Measurements from ENCODE around the gene SEBOX.
A peak's percentile ranks its signal among the peaks of the same experiment; 100 is the strongest.

The SEBOX gene

DNA sequence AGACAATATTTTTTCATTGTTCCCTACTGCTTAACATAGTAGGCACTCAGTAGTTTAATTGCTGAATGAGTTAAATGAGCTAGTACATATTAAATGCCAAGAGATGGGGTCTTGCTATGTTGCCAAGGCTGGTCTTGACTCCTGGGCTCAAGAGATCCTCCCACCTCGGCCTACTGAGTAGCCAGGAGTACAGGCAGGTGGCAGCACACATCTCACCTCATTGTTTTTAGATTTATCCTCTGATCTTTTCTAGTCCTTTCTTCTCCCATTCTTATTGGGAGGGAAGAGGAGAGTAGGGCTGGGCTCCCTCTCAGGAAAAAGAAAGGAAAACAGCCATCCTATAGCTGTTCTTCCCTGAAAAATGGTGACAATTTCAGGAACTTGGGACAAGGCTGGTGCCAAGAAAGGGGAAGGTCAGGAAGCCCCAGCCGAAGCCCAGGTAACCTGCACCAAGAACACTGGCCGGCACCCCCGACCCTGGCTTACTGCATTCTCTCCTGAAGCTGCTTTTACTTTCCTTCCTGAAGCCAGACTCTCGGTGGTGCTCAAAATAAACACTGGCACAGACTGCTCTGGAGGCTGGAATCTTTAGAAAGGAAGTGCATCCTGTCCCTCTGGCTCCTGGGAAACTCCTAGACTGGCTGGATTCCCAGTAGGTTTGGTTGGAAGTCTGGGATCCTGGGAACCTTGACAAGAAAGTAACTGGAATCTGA, 26.8 kb downstream of the SEBOX start:
- peak overlapping the region; percentile 41 for H2AK5ac ChIP-seq (ENCODE audit: low read length, severe bottlenecking)
- peak overlapping the region in 1 of 2 experiments; percentile 37 for H3K18ac ChIP-seq (ENCODE audit: low read depth in 1 of 2, low read length in 2 of 2)
- H3K4me3 ChIP-seq (ENCODE audit: insufficient read depth in 1 of 2, low read depth in 1 of 2, low read length in 2 of 2) = no peak overlapping the region
- H3K9ac ChIP-seq (ENCODE audit: low read length) = peak overlapping the region; percentile 33
- peak overlapping the region; percentile 84 for H4K8ac ChIP-seq (ENCODE audit: low read length)
- H3K4ac ChIP-seq (ENCODE audit: low read depth in 1 of 2, low read length in 2 of 2) = peak overlapping the region in 1 of 2 experiments; percentile 68
- peak; percentile 95 for DNase-seq
- H3K27ac ChIP-seq (ENCODE audit: low read length, poor library complexity, severe bottlenecking) = peak overlapping the region; percentile 41
- no peak overlapping the region for H3K23ac ChIP-seq (ENCODE audit: low read length in 2 of 2)
- WGBS = 36% methylated on average over 5 of the region's 5 CpGs
- H2BK5ac ChIP-seq (ENCODE audit: low read depth, low read length, poor library complexity, severe bottlenecking) = no peak overlapping the region
- H2BK120ac ChIP-seq (ENCODE audit: low read depth, low read length) = peak overlapping the region; percentile 15
- no peak overlapping the region for H2BK15ac ChIP-seq (ENCODE audit: low read depth, poor library complexity, severe bottlenecking)
- H3K79me1 ChIP-seq (replicated peaks; ENCODE audit: low read length, poor library complexity, severe bottlenecking) = peaks cover 46% of the 10 kb centered on the region
- H2AFZ ChIP-seq (ENCODE audit: low read depth, low read length) = no peak overlapping the region
- H3K4me2 ChIP-seq (ENCODE audit: low read length, poor library complexity, severe bottlenecking) = no peak overlapping the region
- no peak overlapping the region for H3K14ac ChIP-seq (ENCODE audit: low read length in 2 of 2)
- H3K9me3 ChIP-seq (ENCODE audit: control insufficient read depth, low read length) = no peaks in the 10 kb centered on the region
- H3K27me3 ChIP-seq (ENCODE audit: control insufficient read depth in 1 of 2, insufficient read depth in 1 of 2, low read length in 2 of 2) = no peaks in the 10 kb centered on the region
- peak overlapping the region in 1 of 2 experiments; percentile 15 for H2BK12ac ChIP-seq (ENCODE audit: low read length in 2 of 2)
- peak overlapping the region; percentile 47 for H4K91ac ChIP-seq (ENCODE audit: low read length)
- peaks cover 41 to 44% of the 10 kb centered on the region in 2 experiments for H3K36me3 ChIP-seq (ENCODE audit: control insufficient read depth in 1 of 2, insufficient read depth in 2 of 2, low read depth in 1 of 2, low read length in 2 of 2)
- peaks cover 24% of the 10 kb centered on the region for H3K4me1 ChIP-seq (ENCODE audit: control insufficient read depth, insufficient read depth, low read depth, low read length)

DNA sequence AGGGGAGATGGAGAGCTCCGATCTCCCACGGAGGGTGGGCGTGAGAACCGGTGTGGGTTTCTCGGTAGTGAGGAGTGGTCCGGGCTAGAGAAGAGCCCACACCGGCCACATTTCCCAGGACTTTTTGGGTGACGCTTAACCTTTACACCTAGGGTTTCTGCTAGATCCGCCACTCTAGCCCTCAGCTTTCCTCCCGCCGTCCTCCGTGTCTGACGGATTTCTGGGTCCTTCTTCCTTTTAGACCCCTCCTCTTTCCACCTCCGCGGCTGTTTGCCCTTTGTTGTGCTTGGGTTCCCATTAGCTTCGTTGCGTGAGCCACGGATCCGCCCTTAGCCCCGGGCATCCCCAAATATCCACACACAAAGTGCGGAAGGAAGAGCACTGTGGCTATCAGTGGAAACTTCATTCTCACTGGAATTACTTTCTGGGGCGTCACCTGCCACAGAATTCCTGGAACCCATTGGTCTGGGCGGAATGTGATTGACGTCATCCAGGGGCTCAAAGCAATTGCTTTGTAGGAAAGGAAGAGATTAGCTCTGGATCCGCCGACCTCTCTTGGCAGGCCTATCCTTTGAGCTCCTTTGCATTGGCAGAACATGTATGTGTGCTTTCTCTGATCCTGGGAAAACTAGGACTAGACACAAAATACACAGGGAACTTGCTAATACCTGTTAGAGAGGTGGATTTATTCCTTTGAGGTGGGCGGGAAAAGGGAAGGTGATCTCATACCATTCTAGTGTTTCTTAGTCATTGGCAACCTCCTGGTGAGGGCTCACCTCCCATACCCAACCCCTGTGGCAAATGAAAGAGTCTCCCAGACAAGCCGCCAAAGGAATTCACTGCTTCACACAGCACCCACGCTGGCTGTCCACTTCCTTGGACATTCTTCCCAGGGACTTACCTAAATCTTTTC, 28.8 kb downstream of the SEBOX start:
- Histone ChIP-seq H3K27ac (ENCODE audit: low read length, poor library complexity, severe bottlenecking) (peak overlapping the region; percentile 96), H3K4me1 (ENCODE audit: control insufficient read depth, insufficient read depth, low read depth, low read length) (peaks cover 26% of the 10 kb centered on the region), H2AFZ (ENCODE audit: low read depth, low read length) (peak overlapping the region; percentile 93), H3K9me3 (ENCODE audit: control insufficient read depth, low read length) (no peaks in the 10 kb centered on the region), H3K79me1 (replicated peaks; ENCODE audit: low read length, poor library complexity, severe bottlenecking) (peaks cover 46% of the 10 kb centered on the region), H3K27me3 (ENCODE audit: control insufficient read depth in 1 of 2, insufficient read depth in 1 of 2, low read length in 2 of 2) (no peaks in the 10 kb centered on the region), H2BK5ac (ENCODE audit: low read depth, low read length, poor library complexity, severe bottlenecking) (peak overlapping the region; percentile 83), H4K91ac (ENCODE audit: low read length) (peak overlapping the region; percentile 73), H4K8ac (ENCODE audit: low read length) (peak overlapping the region; percentile 66), H3K9ac (ENCODE audit: low read length) (peak overlapping the region; percentile 99), H2AK5ac (ENCODE audit: low read length, severe bottlenecking) (no peak overlapping the region), H3K4me2 (ENCODE audit: low read length, poor library complexity, severe bottlenecking) (peak overlapping the region; percentile 78), H2BK12ac (ENCODE audit: low read length in 2 of 2) (peak overlapping the region in 1 of 2 experiments; percentile 45), H3K4ac (ENCODE audit: low read depth in 1 of 2, low read length in 2 of 2) (peak overlapping the region; percentile 73 to 90), H3K4me3 (ENCODE audit: insufficient read depth in 1 of 2, low read depth in 1 of 2, low read length in 2 of 2) (peak overlapping the region; percentile 87 to 93), H2BK15ac (ENCODE audit: low read depth, poor library complexity, severe bottlenecking) (peak overlapping the region; percentile 37), H2BK120ac (ENCODE audit: low read depth, low read length) (no peak overlapping the region), H3K36me3 (ENCODE audit: control insufficient read depth in 1 of 2, insufficient read depth in 2 of 2, low read depth in 1 of 2, low read length in 2 of 2) (peaks cover 32 to 33% of the 10 kb centered on the region in 2 experiments), H3K18ac (ENCODE audit: low read depth in 1 of 2, low read length in 2 of 2) (peak overlapping the region; percentile 40 to 90), H3K14ac (ENCODE audit: low read length in 2 of 2) (peak overlapping the region in 1 of 2 experiments; percentile 68), H3K23ac (ENCODE audit: low read length in 2 of 2) (peak overlapping the region in 1 of 2 experiments; percentile 48)
- DNase-seq = peak; percentile 94
- 4% methylated on average over 28 of the region's 29 CpGs for WGBS

DNA sequence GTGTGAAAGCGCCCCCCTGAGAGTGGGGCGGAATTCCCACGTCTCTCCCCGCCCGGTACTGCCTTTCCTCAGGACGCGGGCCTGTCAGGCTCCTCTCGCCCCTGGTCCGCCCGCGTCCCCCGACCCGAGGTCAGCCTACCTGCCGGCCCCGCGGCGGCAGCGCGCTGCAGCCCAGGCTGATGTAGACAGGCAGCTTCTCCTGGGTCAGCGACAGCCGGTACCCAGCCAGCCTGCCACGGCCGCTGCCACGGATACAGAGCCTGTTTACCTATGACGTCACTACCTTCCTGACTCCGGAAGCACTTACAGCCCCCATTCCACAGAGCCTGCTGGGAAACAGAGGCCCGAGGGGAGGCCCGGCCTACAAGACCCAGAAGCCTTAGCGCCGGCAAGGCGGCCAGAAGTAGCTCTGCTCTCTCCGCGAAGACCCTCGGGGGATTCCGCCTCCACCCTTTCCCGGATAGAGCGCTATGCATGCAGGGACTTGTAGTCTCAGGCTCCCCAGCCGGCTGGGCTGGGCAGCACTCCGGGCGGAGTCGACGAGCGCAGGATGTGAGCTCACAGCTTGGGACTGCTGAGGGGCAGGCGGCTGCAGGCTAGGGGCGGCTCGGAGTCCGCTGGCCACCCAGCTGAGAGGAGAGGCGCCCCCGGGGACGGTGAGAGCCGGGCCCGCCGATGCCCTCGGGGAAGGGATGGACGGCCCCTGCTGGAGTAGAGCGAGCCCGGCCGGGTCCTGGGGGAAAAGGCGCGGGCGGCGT, 29.6 kb downstream of the SEBOX start, which contains the start of the genes IFT20 and TNFAIP1:
IFT20 (minus strand) TSS at position 272 of the 758 bp plus-strand sequence. CDS start 3,487 bp downstream, outside the sequence.
TNFAIP1 (plus strand) TSS at position 561 of the 758 bp plus-strand sequence. CDS start 3,761 bp downstream, outside the sequence.
- peaks cover 26% of the 10 kb centered on the region for H3K4me1 ChIP-seq (ENCODE audit: control insufficient read depth, insufficient read depth, low read depth, low read length)
- H3K9ac ChIP-seq (ENCODE audit: low read length) = peak within 1 kb of the TSS; percentile 99
- no peak within 1 kb of the TSS for H2BK120ac ChIP-seq (ENCODE audit: low read depth, low read length)
- peak within 1 kb of the TSS; percentile 83 for H4K91ac ChIP-seq (ENCODE audit: low read length)
- H3K9me3 ChIP-seq (ENCODE audit: control insufficient read depth, low read length) = no peaks in the 10 kb centered on the region
- H3K4ac ChIP-seq (ENCODE audit: low read depth in 1 of 2, low read length in 2 of 2) = peak within 1 kb of the TSS; percentile 73 to 90
- H3K18ac ChIP-seq (ENCODE audit: low read depth in 1 of 2, low read length in 2 of 2) = peak within 1 kb of the TSS; percentile 69 to 96
- peak within 1 kb of the TSS; percentile 87 for H3K4me2 ChIP-seq (ENCODE audit: low read length, poor library complexity, severe bottlenecking)
- peak within 1 kb of the TSS in 1 of 2 experiments; percentile 75 for H2BK12ac ChIP-seq (ENCODE audit: low read length in 2 of 2)
- WGBS = under 1% methylated on average over 61 of the region's 62 CpGs
- H2BK5ac ChIP-seq (ENCODE audit: low read depth, low read length, poor library complexity, severe bottlenecking) = peak within 1 kb of the TSS; percentile 83
- DNase-seq = peak; percentile 100
- peak within 1 kb of the TSS; percentile 93 for H2AFZ ChIP-seq (ENCODE audit: low read depth, low read length)
- H3K4me3 ChIP-seq (ENCODE audit: insufficient read depth in 1 of 2, low read depth in 1 of 2, low read length in 2 of 2) = peak within 1 kb of the TSS; percentile 93 to 97
- peaks cover 32 to 33% of the 10 kb centered on the region in 2 experiments for H3K36me3 ChIP-seq (ENCODE audit: control insufficient read depth in 1 of 2, insufficient read depth in 2 of 2, low read depth in 1 of 2, low read length in 2 of 2)
- H3K79me1 ChIP-seq (replicated peaks; ENCODE audit: low read length, poor library complexity, severe bottlenecking) = peaks cover 46% of the 10 kb centered on the region
- peak within 1 kb of the TSS; percentile 96 for H3K27ac ChIP-seq (ENCODE audit: low read length, poor library complexity, severe bottlenecking)
- H2AK5ac ChIP-seq (ENCODE audit: low read length, severe bottlenecking) = peak within 1 kb of the TSS; percentile 34
- H3K27me3 ChIP-seq (ENCODE audit: control insufficient read depth in 1 of 2, insufficient read depth in 1 of 2, low read length in 2 of 2) = no peaks in the 10 kb centered on the region
- H4K8ac ChIP-seq (ENCODE audit: low read length) = peak within 1 kb of the TSS; percentile 87
- peak within 1 kb of the TSS; percentile 78 to 95 for H3K14ac ChIP-seq (ENCODE audit: low read length in 2 of 2)
- H2BK15ac ChIP-seq (ENCODE audit: low read depth, poor library complexity, severe bottlenecking) = peak within 1 kb of the TSS; percentile 37
- H3K23ac ChIP-seq (ENCODE audit: low read length in 2 of 2) = peak within 1 kb of the TSS; percentile 62 to 95
